ENCODE results near the gene GSTO1. TPM values are rescaled to one million over a fixed set of nuclear protein-coding genes. Genes with fewer than 3 reads are reported as not detected.

The GSTO1 gene
- 230 and 354 TPM in 2 replicates for total RNA-seq

GRCh38 chr10:104254493-104255310 lies at the start of gene GSTO1:
Gene GSTO1, plus strand, starts transcription at chr10:104254892. Its CDS starts 37 bp downstream, at chr10:104254929.

GRCh38 chr10:104231784-104232612 lies 22.7 kb upstream of the GSTO1 start, which contains the start of gene CFAP43:
Gene CFAP43, minus strand, starts transcription at chr10:104232364. Its CDS starts 118 bp downstream, at chr10:104232246.

GRCh38 chr10:104268713-104269645 lies 14.3 kb downstream of the GSTO1 start, which contains the start of gene GSTO2:
Gene GSTO2, plus strand, starts transcription at chr10:104269184. Its CDS starts 5,732 bp downstream, at chr10:104274916.

Other genes starting within 250 kb of the GSTO1 start
- 1.3 and 1.4 TPM in 2 replicates for gene COL17A1, start 169.0 kb upstream of the GSTO1 start, total RNA-seq
- 15.9 and 23.6 TPM in 2 replicates for gene SFR1, start 132.7 kb upstream of the GSTO1 start, total RNA-seq
- gene CFAP43, start 22.5 kb upstream of the GSTO1 start, total RNA-seq, result 0.31 and 0.53 TPM in 2 replicates
- 3.4 and 3.6 TPM in 2 replicates for gene GSTO2, start 14.3 kb downstream of the GSTO1 start, total RNA-seq
- 12.6 and 25.4 TPM in 2 replicates for gene ITPRIP, start 83.6 kb downstream of the GSTO1 start, total RNA-seq
- 0.99 and 1.2 TPM in 2 replicates for gene CFAP58, start 98.9 kb downstream of the GSTO1 start, total RNA-seq